Mucosa of gallbladder (tissue), 1 donor: ENCODE results near the gene UBA1. TPM values are rescaled to one million over a fixed set of nuclear protein-coding genes. Genes with fewer than 3 reads are reported as not detected.

Experiments
- DNase-seq: peaks from one replicate; pipeline ENCODE4 v3.0.0-alpha.2; 2020; ENCODE audit warnings: low spot score
- total RNA-seq: library from RNA; stranded (reverse); gene quantifications from one replicate; pipeline ENCODE4 v1.2.1, GENCODE V29; 2021
- donor health status: DM: no; HTN: no; CAD: no.

Gene UBA1
- total RNA-seq, 1 donor from 2014 or later: 252 TPM

DNA sequence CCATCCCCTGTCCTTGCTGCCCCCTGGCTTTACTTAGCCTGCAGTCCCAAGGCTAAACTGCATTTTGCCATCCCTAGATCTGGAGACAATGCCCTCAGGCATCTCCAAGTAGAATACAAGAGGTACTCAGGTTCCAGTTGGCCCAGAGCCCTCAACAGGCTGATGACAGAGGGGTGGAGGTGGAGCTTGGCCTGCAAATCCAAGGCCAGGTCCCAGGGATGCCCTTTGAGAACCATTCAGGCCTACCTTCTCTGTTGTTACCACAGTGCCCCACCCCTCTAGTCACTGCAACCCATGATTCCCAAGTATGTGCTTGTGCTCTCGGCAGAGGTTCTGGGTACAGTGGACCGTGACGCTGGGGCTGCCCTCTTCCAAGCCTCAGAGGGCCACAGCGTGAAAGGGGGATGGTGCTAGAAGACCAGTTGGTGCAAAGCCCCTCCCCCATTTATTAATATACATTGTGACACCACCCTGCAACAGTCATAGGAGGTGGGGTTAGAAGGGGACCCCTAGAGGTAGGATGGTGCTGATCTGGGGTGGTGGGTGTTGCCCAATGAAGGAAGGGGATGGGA lies 6.4 kb upstream of the UBA1 start:
- no peak for DNase-seq

- no peak for DNase-seq
Observed at GRCh38 chrX:47189906-47190305, 3.7 kb upstream of the UBA1 start.

DNA sequence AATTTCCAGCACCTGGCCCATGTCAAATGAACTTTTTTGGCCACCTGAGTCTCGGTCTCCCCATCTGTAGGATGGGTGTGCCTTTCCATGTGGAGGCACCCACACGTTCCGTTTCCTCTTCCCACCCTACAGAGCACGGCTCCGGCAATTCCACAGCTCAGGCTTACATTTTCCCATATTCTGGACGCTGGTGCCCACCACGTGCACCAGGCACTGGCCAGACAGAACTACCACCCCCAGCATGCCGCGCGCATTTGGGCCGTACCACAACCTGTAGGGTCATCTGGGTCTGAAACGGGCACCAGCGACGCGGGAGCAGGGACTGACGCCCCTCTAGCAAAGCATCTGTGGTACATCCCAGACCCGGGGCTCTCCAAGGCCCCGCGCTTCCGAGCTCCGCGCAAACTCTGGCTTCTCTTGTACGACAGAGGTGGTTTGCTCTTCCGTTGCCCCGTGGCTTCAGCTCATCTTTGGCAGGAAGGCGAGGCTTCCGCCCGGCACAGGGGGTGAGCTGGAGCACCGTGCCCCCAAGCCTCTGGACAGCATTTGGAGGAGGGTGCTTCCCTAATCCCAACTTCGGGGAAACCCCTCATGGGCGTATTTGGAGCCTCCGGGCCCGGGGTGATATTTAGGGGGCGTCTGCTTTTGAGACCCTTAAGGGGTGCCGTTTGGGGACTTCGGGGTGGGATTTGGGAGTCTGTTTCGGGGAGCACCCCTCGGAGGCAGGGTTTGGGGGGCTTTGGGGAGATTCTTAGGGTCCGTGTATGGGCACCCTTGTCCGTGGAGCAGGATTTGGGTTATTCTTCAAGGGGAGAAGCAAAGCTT lies 3.0 kb upstream of the UBA1 start:
- DNase-seq: peak; percentile 84

DNA sequence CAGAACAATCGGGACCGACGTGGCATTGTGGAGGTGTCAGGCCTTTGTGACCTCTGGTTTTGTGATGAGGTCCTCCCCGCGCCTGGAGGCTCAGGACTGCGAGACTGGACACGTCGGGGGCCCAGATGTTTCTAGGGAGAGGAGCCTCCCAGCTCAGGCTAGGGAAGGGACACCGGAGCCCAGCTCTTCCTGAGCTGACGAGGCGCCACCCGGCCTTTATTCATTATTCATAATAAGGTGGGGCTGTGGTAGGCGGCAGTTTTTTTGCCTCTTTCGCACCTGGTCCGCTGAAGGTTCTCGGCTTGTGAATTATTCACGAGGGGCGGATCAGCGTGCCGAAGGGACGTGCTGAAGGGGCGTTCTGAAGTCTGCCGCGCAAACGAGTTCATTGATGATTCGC lies 2.3 kb upstream of the UBA1 start:
- DNase-seq: no peak

DNA sequence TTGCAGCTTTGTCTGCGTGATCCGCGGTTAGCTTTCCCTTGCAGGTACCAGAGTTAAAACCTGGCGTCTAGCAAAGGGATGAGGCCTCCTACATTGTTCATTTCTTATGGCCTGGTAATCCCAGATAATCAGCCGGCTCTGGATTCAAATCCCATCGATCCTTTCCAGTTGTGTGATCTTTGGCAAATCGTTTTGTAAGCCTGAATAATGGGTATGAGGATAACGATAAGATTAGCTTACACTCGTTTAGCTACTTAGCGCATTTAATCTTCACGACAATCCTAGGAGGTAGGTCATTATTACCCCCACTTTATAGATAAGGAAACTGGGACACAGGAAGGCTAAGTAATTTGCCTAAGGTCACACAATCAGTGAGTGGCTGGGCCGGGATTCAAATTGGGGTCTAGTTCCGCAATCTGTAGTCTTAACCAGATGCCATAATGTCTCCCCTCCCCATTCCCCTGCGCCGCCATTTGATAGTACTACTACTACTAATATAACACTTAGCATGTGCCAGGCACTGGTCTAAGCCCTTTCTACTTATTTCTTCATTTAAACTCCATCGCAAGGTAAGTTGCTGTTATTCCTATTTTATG lies 1.7 kb upstream of the UBA1 start:
- DNase-seq: no peak

DNA sequence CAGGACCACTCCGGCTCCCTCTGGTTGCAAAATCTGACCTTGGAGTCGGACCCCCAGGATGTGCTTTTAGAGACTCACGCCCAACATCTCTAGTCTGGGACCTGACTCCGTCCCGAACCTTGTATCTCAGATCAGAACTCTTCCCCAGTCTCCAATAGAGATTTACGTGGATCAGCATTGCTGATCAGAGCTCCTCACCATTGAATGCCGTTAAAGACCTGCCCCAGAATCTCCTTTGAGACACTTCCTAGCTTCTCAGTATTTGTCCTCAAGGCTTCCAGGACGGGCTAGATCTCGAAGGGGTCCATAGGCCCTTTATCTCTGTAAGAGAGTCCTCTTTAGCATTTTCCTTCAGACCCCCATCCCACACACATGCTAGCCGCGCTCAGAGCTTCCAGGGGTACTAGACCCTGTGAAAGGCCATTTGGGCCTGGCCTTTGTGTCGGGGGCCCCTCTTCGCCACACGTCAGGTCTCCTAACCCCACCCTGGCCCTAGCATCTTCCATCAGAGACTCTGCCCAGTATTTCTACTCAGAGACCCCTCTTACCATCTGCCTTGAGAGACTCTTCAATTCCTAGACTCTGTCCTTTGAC lies 662 bp downstream of the UBA1 start:
- DNase-seq: no peak

GRCh38 chrX:47196098-47196497 lies 2.5 kb downstream of the UBA1 start:
- no peak for DNase-seq

GRCh38 chrX:47197526-47197925 lies 3.9 kb downstream of the UBA1 start:
- DNase-seq: no peak

- DNase-seq: no peak
Observed at GRCh38 chrX:47198026-47198686, 4.5 kb downstream of the UBA1 start.

GRCh38 chrX:47198687-47199080 lies 5.1 kb downstream of the UBA1 start:
- no peak for DNase-seq

DNA sequence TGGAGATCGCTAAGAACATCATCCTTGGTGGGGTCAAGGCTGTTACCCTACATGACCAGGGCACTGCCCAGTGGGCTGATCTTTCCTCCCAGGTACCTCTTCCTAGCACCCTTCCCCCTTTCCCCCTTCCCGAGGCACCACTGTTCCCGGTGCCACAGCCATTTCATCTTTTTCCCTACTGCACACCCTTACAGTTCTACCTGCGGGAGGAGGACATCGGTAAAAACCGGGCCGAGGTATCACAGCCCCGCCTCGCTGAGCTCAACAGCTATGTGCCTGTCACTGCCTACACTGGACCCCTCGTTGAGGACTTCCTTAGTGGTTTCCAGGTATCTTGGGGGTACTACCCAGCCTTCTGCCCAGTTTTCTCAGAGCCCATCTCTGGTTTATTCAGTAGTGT lies 5.7 kb downstream of the UBA1 start:
- no peak for DNase-seq

GRCh38 chrX:47200385-47201150 lies 6.9 kb downstream of the UBA1 start:
- no peak for DNase-seq

- no peak for DNase-seq
Observed at GRCh38 chrX:47201345-47201944, 7.8 kb downstream of the UBA1 start.

GRCh38 chrX:47202316-47202715 lies 8.7 kb downstream of the UBA1 start:
- no peak for DNase-seq

DNA sequence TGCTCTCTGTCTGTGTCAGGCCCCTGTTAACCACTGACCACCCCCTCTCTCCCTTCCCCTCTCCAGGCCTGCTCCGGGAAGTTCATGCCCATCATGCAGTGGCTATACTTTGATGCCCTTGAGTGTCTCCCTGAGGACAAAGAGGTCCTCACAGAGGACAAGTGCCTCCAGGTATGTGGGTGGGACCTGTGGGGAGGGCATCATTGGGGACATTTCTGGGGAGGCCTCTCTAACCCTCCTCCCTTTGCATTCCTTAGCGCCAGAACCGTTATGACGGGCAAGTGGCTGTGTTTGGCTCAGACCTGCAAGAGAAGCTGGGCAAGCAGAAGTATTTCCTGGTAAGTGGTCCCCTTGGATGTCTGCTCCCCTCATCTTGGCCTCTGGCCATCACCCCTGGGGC lies 9.2 kb downstream of the UBA1 start:
- no peak for DNase-seq

- no peak for DNase-seq
Observed at GRCh38 chrX:47204970-47205369, 11.3 kb downstream of the UBA1 start.

GRCh38 chrX:47206316-47206715 lies 12.7 kb downstream of the UBA1 start:
- DNase-seq: no peak

DNA sequence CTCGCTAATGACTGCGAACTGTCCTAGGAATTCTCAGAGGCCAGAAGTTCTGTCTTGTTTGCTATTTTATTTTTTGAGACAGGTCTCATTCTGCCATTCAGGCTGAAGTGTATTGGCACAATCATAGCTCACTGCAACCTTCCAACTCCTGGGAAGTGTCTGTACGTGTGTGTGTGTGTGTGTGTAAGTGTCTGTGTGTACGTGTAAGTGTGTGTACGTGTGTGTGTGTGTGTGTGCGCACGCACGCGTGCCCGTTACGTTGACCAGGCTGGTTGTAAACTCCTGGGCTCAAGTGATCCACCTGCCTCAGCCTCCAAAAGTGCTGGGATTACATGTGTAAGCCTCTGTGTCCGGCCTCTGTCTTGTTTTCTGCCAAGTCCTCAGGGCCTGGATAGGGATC lies 14.5 kb downstream of the UBA1 start:
- no peak for DNase-seq

GRCh38 chrX:47209508-47210238 lies 16.0 kb downstream of the UBA1 start:
- no peak for DNase-seq

DNA sequence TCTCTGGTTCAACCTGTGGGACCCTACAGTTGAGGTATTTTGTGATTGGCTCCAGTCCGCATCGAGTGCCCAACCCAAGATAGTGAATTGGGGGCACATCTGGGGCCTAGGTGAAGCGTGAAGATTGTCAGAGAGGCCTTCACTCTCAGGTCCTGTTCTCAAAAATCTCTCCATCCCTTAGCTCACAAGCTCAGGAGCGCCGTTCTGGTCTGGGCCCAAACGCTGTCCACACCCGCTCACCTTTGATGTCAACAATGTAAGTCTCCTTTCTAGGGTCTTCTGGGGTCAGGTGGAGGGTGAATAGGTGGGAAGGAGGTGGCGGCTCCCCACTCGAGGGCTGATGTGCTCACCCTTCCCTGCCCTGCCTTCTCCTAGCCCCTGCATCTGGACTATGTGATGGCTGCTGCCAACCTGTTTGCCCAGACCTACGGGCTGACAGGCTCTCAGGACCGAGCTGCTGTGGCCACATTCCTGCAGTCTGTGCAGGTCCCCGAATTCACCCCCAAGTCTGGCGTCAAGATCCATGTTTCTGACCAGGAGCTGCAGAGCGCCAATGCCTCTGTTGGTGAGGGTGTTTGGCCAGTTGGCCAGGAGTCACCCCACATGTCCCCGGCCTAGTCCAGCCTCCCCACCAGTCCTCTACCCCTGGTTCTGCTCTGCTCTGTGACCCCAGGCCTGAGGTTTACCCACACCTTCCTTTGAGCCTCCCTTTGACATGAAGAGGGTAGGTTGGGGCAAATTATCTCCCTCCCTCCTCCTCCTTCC lies 17.2 kb downstream of the UBA1 start:
- DNase-seq: no peak
